Measurements from ENCODE around the gene THRB.

The THRB gene

DNA sequence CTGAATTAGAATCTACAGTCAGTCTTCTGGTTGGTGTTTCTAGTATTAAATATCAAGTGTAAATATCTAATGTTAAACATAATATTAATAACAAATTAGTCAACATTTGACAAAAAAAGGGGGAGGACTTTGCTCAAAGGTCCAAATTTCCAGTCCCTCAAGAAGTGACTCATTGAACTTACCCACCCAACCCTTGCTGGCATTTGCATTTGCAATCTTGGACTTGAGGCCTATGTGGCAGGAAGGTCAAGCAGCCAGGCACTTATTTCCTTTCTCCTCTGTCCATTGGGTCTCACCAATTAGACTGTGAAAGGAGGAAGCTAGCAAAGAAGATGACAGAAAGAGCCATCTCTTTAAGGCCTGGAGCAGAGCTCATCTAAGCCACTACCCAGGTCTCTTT, 174.0 kb downstream of the THRB start:
- no peaks in the 10 kb centered on the region for H4K20me1 ChIP-seq (ENCODE audit: insufficient read depth, low read length, poor library complexity, severe bottlenecking)
- no peaks in the 10 kb centered on the region for H3K9me2 ChIP-seq (replicated peaks; ENCODE audit: low read depth, low read length)
- H3K79me2 ChIP-seq (ENCODE audit: insufficient read depth, low read length) = no peaks in the 10 kb centered on the region
- H3K9ac ChIP-seq (ENCODE audit: low read depth, low read length, poor library complexity, severe bottlenecking) = no peak overlapping the region
- no peak overlapping the region for H3K4me2 ChIP-seq (ENCODE audit: low read depth, low read length, poor library complexity, severe bottlenecking)
- H3K36me3 ChIP-seq (ENCODE audit: insufficient read depth, low read length) = no peaks in the 10 kb centered on the region
- H3F3A ChIP-seq (ENCODE audit: low read depth) = no peaks in the 10 kb centered on the region
- no peak overlapping the region for H3K4me3 ChIP-seq (ENCODE audit: low read length, poor library complexity, severe bottlenecking)
- no peak overlapping the region for H2AFZ ChIP-seq (ENCODE audit: low read length)
- H3K9me3 ChIP-seq (ENCODE audit: insufficient read depth, low read depth, low read length) = no peaks in the 10 kb centered on the region
- H3K27me3 ChIP-seq (ENCODE audit: insufficient read depth, low read length, poor library complexity, severe bottlenecking) = no peaks in the 10 kb centered on the region
- TF ChIP-seq EZH2phosphoT487 (IDR thresholded peaks at IDR 0.05; ENCODE audit: borderline replicate concordance) = no peak
- no peak for TF ChIP-seq CTCF (conservative IDR thresholded peaks at IDR 0.05; ENCODE audit: low read length)
- H3K4me1 ChIP-seq (ENCODE audit: insufficient read depth, low read length, poor library complexity, severe bottlenecking) = no peaks in the 10 kb centered on the region

- H3K9me2 ChIP-seq (replicated peaks; ENCODE audit: low read depth, low read length) = no peaks in the 10 kb centered on the region
- no peaks in the 10 kb centered on the region for H3F3A ChIP-seq (ENCODE audit: low read depth)
- no peak overlapping the region for H2AFZ ChIP-seq (ENCODE audit: low read length)
- no peaks in the 10 kb centered on the region for H3K27me3 ChIP-seq (ENCODE audit: insufficient read depth, low read length, poor library complexity, severe bottlenecking)
- H3K36me3 ChIP-seq (ENCODE audit: insufficient read depth, low read length) = no peaks in the 10 kb centered on the region
- TF ChIP-seq CTCF (conservative IDR thresholded peaks at IDR 0.05; ENCODE audit: low read length) = no peak
- H3K4me2 ChIP-seq (ENCODE audit: low read depth, low read length, poor library complexity, severe bottlenecking) = no peak overlapping the region
- H3K4me1 ChIP-seq (ENCODE audit: insufficient read depth, low read length, poor library complexity, severe bottlenecking) = no peaks in the 10 kb centered on the region
- no peak overlapping the region for H3K9ac ChIP-seq (ENCODE audit: low read depth, low read length, poor library complexity, severe bottlenecking)
- H3K4me3 ChIP-seq (ENCODE audit: low read length, poor library complexity, severe bottlenecking) = no peak overlapping the region
- no peaks in the 10 kb centered on the region for H3K9me3 ChIP-seq (ENCODE audit: insufficient read depth, low read depth, low read length)
- H3K79me2 ChIP-seq (ENCODE audit: insufficient read depth, low read length) = no peaks in the 10 kb centered on the region
- H4K20me1 ChIP-seq (ENCODE audit: insufficient read depth, low read length, poor library complexity, severe bottlenecking) = no peaks in the 10 kb centered on the region
Observed at GRCh38 chr3:24318677-24319287, 175.9 kb downstream of the THRB start.

GRCh38 chr3:24316887-24317383, 177.7 kb downstream of the THRB start:
- Histone ChIP-seq H3K27me3 (ENCODE audit: insufficient read depth, low read length, poor library complexity, severe bottlenecking) (no peaks in the 10 kb centered on the region), H3K36me3 (ENCODE audit: insufficient read depth, low read length) (no peaks in the 10 kb centered on the region), H3K9me3 (ENCODE audit: insufficient read depth, low read depth, low read length) (no peaks in the 10 kb centered on the region), H2AFZ (ENCODE audit: low read length) (no peak overlapping the region), H3K4me3 (ENCODE audit: low read length, poor library complexity, severe bottlenecking) (no peak overlapping the region), H3K9ac (ENCODE audit: low read depth, low read length, poor library complexity, severe bottlenecking) (no peak overlapping the region), H3K79me2 (ENCODE audit: insufficient read depth, low read length) (no peaks in the 10 kb centered on the region), H4K20me1 (ENCODE audit: insufficient read depth, low read length, poor library complexity, severe bottlenecking) (no peaks in the 10 kb centered on the region), H3K4me2 (ENCODE audit: low read depth, low read length, poor library complexity, severe bottlenecking) (no peak overlapping the region), H3K9me2 (replicated peaks; ENCODE audit: low read depth, low read length) (no peaks in the 10 kb centered on the region), H3K4me1 (ENCODE audit: insufficient read depth, low read length, poor library complexity, severe bottlenecking) (no peaks in the 10 kb centered on the region), H3F3A (ENCODE audit: low read depth) (no peaks in the 10 kb centered on the region)
- TF ChIP-seq CTCF (conservative IDR thresholded peaks at IDR 0.05; ENCODE audit: low read length) (no peak), EZH2phosphoT487 (IDR thresholded peaks at IDR 0.05; ENCODE audit: borderline replicate concordance) (no peak)

Measured in Loucy (cell line).